OCI-LY1 (cell line): Measurements from ENCODE around the gene SMIM5.

Experiments
- H2AFZ ChIP-seq: fragments of 200-600 bp; sonication (generic), shearing (Covaris generic); 2 replicates; pipeline ENCODE4 v1.6.0; 2014; ENCODE audit warnings: antibody characterized with exemption, mild to moderate bottlenecking, low read length
- H3F3A ChIP-seq: fragments of 200-600 bp; sonication (generic), shearing (Covaris generic); 2 replicates; pipeline ENCODE4 v1.6.0; 2014; ENCODE audit warnings: mild to moderate bottlenecking, antibody characterized with exemption, low read length, moderate library complexity; ENCODE audit not compliant: insufficient read depth
- H3K27ac ChIP-seq: fragments of 200-600 bp; sonication (generic); 2 replicates; pipeline ENCODE4 v1.5.1; 2014; ENCODE audit warnings: low read length, mixed run types, mild to moderate bottlenecking, low read depth; ENCODE audit not compliant: poor library complexity, severe bottlenecking
- H3K27me3 ChIP-seq: fragments of 200-600 bp; sonication (generic); 2 replicates; pipeline ENCODE4 v1.6.0; 2014; ENCODE audit warnings: antibody characterized with exemption, mild to moderate bottlenecking, low read length, moderate library complexity; ENCODE audit not compliant: insufficient read depth
- H3K36me3 ChIP-seq: fragments of 200-600 bp; sonication (generic); 2 replicates; pipeline ENCODE4 v1.6.1; 2014; ENCODE audit warnings: mild to moderate bottlenecking, antibody characterized with exemption, low read length, moderate library complexity, mixed read lengths; ENCODE audit not compliant: insufficient read depth
- H3K4me1 ChIP-seq: fragments of 200-600 bp; sonication (generic); 2 replicates; pipeline ENCODE4 v1.5.1; 2014; ENCODE audit warnings: mild to moderate bottlenecking, low read length, moderate library complexity; ENCODE audit not compliant: insufficient read depth, severe bottlenecking
- H3K4me2 ChIP-seq: fragments of 200-600 bp; sonication (generic), shearing (Covaris generic); 2 replicates; pipeline ENCODE4 v1.6.1; 2014; ENCODE audit warnings: low read length
- H3K4me3 ChIP-seq: fragments of 200-600 bp; sonication (generic); 2 replicates; pipeline ENCODE4 v1.5.1; 2014; ENCODE audit warnings: low read length, low read depth, mild to moderate bottlenecking, mixed read lengths; ENCODE audit not compliant: poor library complexity, severe bottlenecking
- H3K79me2 ChIP-seq: fragments of 200-600 bp; shearing (Covaris generic); 2 replicates; pipeline ENCODE4 v1.6.1; 2016; ENCODE audit warnings: mixed run types, low read length, mixed read lengths; ENCODE audit not compliant: insufficient read depth
- H3K9ac ChIP-seq: fragments of 200-600 bp; sonication (generic), shearing (Covaris generic); 2 replicates; pipeline ENCODE4 v1.6.1; 2014; ENCODE audit warnings: mild to moderate bottlenecking, low read length, mixed read lengths
- H3K9me2 ChIP-seq: fragments of 200-600 bp; sonication (generic), shearing (Covaris generic); 2 replicates; pipeline ENCODE4 v1.6.1; 2014; ENCODE audit warnings: low read depth, mild to moderate bottlenecking, low read length, mixed read lengths
- H3K9me3 ChIP-seq: fragments of 200-600 bp; shearing (Covaris generic); 2 replicates; pipeline ENCODE4 v1.6.1; 2014; ENCODE audit warnings: low read length, mixed read lengths
- H4K20me1 ChIP-seq: fragments of 200-600 bp; sonication (generic), shearing (Covaris generic); 2 replicates; pipeline ENCODE4 v1.6.0; 2016; ENCODE audit warnings: mild to moderate bottlenecking, low read length; ENCODE audit not compliant: insufficient read depth
- CTCF ChIP-seq: fragments of 200-600 bp; sonication (generic), shearing (Covaris generic); IDR thresholded peaks from 2 replicates; pipeline ENCODE4 v1.5.1; 2017; ENCODE audit warnings: mild to moderate bottlenecking, antibody characterized with exemption, low read length, moderate library complexity, mixed read lengths
- EZH2 ChIP-seq: fragments of 200-600 bp; sonication (generic), shearing (Covaris generic); IDR thresholded peaks from 2 replicates; pipeline ENCODE4 v1.8.0; 2017; ENCODE audit warnings: borderline replicate concordance, mixed run types, mild to moderate bottlenecking, antibody characterized with exemption, low read length, moderate library complexity, mixed read lengths

Gene SMIM5

DNA sequence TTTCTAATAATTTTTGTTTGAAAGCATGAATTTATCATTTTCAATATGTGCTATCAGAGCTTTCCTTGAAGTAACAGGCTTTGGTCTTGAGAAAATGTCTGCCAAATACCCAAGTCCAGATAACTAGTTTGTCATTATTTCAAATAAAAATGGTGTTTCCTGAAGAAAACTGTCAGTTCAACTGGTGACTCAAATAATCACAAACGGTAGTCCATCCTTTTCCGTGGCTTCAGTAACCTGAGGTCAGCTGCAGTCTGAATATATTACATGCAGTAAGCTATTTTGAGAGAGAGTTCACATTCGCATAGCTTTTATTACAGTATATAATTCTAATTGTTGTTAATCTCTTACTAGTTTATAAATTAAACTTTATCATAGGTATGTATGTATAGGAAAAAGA, 43.2 kb downstream of the SMIM5 start:
- Histone ChIP-seq H3K9ac (no peak overlapping the region), H4K20me1 (no peaks in the 10 kb centered on the region), H3K9me3 (no peaks in the 10 kb centered on the region), H3K4me1 (no peaks in the 10 kb centered on the region), H3K27ac (no peak overlapping the region), H3K36me3 (peaks cover 69% of the 10 kb centered on the region), H2AFZ (no peak overlapping the region), H3K27me3 (no peaks in the 10 kb centered on the region), H3F3A (no peaks in the 10 kb centered on the region), H3K4me3 (no peak overlapping the region), H3K9me2 (no peaks in the 10 kb centered on the region), H3K4me2 (no peak overlapping the region), H3K79me2 (no peaks in the 10 kb centered on the region)
- TF ChIP-seq CTCF (no peak), EZH2 (no peak)

DNA sequence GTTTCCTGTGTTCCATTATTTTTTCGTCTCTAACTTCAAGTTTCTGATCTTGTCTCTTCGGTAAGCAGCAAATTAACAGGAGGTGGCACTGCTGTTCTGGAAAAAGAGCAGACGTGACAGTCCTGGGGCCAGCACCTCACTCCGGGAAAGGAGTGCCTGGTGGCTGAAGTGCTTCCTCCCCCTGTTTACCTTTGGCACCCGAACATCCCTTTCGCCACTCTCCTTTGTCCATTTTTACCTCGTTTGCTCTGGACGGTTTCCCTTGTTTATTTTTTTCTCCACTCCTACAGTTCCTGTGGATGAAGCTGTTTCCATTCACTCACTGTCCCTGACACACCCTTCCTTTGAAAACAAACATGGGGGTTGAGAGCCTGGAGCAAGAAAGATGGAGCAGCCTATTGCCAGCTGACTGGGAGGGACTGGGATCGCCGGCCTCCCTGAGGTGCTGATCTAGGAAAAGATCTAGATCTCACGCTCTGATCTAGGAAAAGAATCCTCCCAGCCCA, 46.5 kb downstream of the SMIM5 start:
- Histone ChIP-seq H3K9me3 (no peaks in the 10 kb centered on the region), H3K9me2 (no peaks in the 10 kb centered on the region), H3K27ac (no peak overlapping the region), H3F3A (no peaks in the 10 kb centered on the region), H3K36me3 (peaks cover 54% of the 10 kb centered on the region), H2AFZ (no peak overlapping the region), H3K79me2 (0 out of 2 replicates have a peak, but pooled peaks cover 6% of the 10 kb centered on the region), H3K27me3 (no peaks in the 10 kb centered on the region), H3K4me3 (no peak overlapping the region), H4K20me1 (no peaks in the 10 kb centered on the region), H3K4me2 (no peak overlapping the region), H3K9ac (no peak overlapping the region), H3K4me1 (no peaks in the 10 kb centered on the region)
- TF ChIP-seq EZH2 (no peak), CTCF (no peak)

DNA sequence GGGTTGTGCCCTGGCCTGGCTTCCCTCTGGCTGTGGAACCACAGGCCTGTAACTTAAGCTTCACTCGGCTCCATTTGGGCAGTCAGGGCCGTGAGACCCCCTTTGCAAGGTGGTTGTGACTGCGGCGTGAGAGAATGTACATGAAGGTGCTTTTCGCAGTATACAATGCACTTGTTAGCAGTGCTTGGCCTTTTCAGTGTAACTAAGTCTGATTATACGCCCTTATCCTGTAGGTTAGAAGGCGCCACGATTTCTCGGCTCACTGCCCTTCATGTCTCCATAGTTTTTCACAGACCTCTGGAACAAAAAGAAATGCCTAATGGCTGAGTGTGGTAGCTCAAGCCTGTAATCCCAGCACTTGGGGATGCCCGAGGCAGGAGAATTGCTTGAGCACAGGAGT, 47.2 kb downstream of the SMIM5 start:
- no peak overlapping the region for H3K9ac ChIP-seq
- no peak overlapping the region for H3K4me3 ChIP-seq
- H4K20me1 ChIP-seq, result no peaks in the 10 kb centered on the region
- peaks cover 6% of the 10 kb centered on the region for H3K4me1 ChIP-seq
- H3K79me2 ChIP-seq, result 0 out of 2 replicates have a peak, but pooled peaks cover 6% of the 10 kb centered on the region
- no peaks in the 10 kb centered on the region for H3F3A ChIP-seq
- H3K9me2 ChIP-seq, result no peaks in the 10 kb centered on the region
- peaks cover 54% of the 10 kb centered on the region for H3K36me3 ChIP-seq
- no peak overlapping the region for H2AFZ ChIP-seq
- H3K27me3 ChIP-seq, result no peaks in the 10 kb centered on the region
- TF ChIP-seq EZH2 (no peak), CTCF (no peak)
- no peak overlapping the region for H3K4me2 ChIP-seq
- no peak overlapping the region for H3K27ac ChIP-seq
- H3K9me3 ChIP-seq, result no peaks in the 10 kb centered on the region
